ENCODE data around the gene OR8K1. TPM values are rescaled to one million over a fixed set of nuclear protein-coding genes. Genes with fewer than 3 reads are reported as not detected.
A peak's percentile ranks its signal among the peaks of the same experiment; 100 is the strongest.

The OR8K1 gene
- polyA plus RNA-seq, 1 of the 3 experiments (the other 2 are of a cell fraction), result not detected

GRCh38 chr11:56314844-56315243, 31.0 kb upstream of the OR8K1 start, which contains the start of gene OR8K3:
OR8K3 (plus strand) TSS chr11:56315144; CDS start chr11:56318307, 3,163 bp downstream.
- no peaks in the 10 kb centered on the region for H3K4me1 ChIP-seq (ENCODE audit: control insufficient read depth in 1 of 2, insufficient read depth in 2 of 2, low read depth in 1 of 2, low read length in 1 of 2)
- no peak for TF ChIP-seq CTCF (IDR thresholded peaks at IDR 0.05)
- no peak for TF ChIP-seq MXI1 (IDR thresholded peaks at IDR 0.05; ENCODE audit: low read depth, low read length)
- TF ChIP-seq USF1 (IDR thresholded peaks at IDR 0.05; ENCODE audit: borderline replicate concordance, low read depth), result no peak
- TF ChIP-seq PBX3 (IDR thresholded peaks at IDR 0.05), result no peak
- no peak for TF ChIP-seq CHD2 (IDR thresholded peaks at IDR 0.05; ENCODE audit: low read length, partially characterized antibody)
- TF ChIP-seq POLR2AphosphoS5 (IDR thresholded peaks at IDR 0.05; ENCODE audit: low read depth, low read length), result no peak
- no peak for TF ChIP-seq ZBTB33 (IDR thresholded peaks at IDR 0.05; ENCODE audit: borderline replicate concordance, low read depth)
- TF ChIP-seq ELF1 (IDR thresholded peaks at IDR 0.05), result no peak
- no peak within 1 kb of the TSS for H3K27ac ChIP-seq (ENCODE audit: low read depth in 2 of 2, low read length in 1 of 2)
- no peaks in the 10 kb centered on the region for H3K27me3 ChIP-seq (ENCODE audit: insufficient read depth)
- no peaks in the 10 kb centered on the region for H4K20me1 ChIP-seq (ENCODE audit: insufficient read depth)
- H3K9ac ChIP-seq, result no peak within 1 kb of the TSS
- no peaks in the 10 kb centered on the region for H3K9me2 ChIP-seq
- no peaks in the 10 kb centered on the region for H3K9me3 ChIP-seq
- ChIA-PET POLR2A (no interaction called here), CTCF (no interaction called here)
- no peak for DNase-seq
- H3K36me3 ChIP-seq (replicated peaks in 1 of 2; ENCODE audit: control insufficient read depth in 1 of 2, insufficient read depth in 2 of 2, low read length in 1 of 2), result no peaks in the 10 kb centered on the region
- H3K4me2 ChIP-seq, result no peak within 1 kb of the TSS
- H3K79me2 ChIP-seq (ENCODE audit: insufficient read depth), result no peaks in the 10 kb centered on the region
- H3K4me3 ChIP-seq (ENCODE audit: low read depth in 2 of 2, low read length in 1 of 2), result no peak within 1 kb of the TSS
- H2AFZ ChIP-seq (ENCODE audit: low read depth), result no peak within 1 kb of the TSS
- no peaks in the 10 kb centered on the region for H3F3A ChIP-seq (replicated peaks; ENCODE audit: insufficient read depth)

- H3F3A ChIP-seq (replicated peaks; ENCODE audit: insufficient read depth), result no peaks in the 10 kb centered on the region
- H2AFZ ChIP-seq (ENCODE audit: low read depth), result peak overlapping the region; percentile 78
- no peaks in the 10 kb centered on the region for H3K9me3 ChIP-seq
- ChIA-PET CTCF (no interaction called here), POLR2A (no interaction called here)
- TF ChIP-seq GABPA (IDR thresholded peaks at IDR 0.05; ENCODE audit: low read depth), result peak; percentile 56
- TF ChIP-seq GATA2 (CRISPR knock-in tag; IDR thresholded peaks at IDR 0.05), result no peak
- no peaks in the 10 kb centered on the region for H3K36me3 ChIP-seq (replicated peaks in 1 of 2; ENCODE audit: control insufficient read depth in 1 of 2, insufficient read depth in 2 of 2, low read length in 1 of 2)
- H3K9me2 ChIP-seq, result no peaks in the 10 kb centered on the region
- H4K20me1 ChIP-seq (ENCODE audit: insufficient read depth), result no peaks in the 10 kb centered on the region
- H3K4me3 ChIP-seq (ENCODE audit: low read depth in 2 of 2, low read length in 1 of 2), result peak overlapping the region; percentile 37 to 52
- 14% methylated on average over 7 of the region's 34 CpGs for WGBS (ENCODE audit: low lambda C conversion rate)
- H3K79me2 ChIP-seq (ENCODE audit: insufficient read depth), result no peaks in the 10 kb centered on the region
- H3K9ac ChIP-seq, result no peak overlapping the region
- DNase-seq, result peak; percentile 45
- H3K27ac ChIP-seq (ENCODE audit: low read depth in 2 of 2, low read length in 1 of 2), result no peak overlapping the region
- H3K27me3 ChIP-seq (ENCODE audit: insufficient read depth), result no peaks in the 10 kb centered on the region
- H3K4me1 ChIP-seq (ENCODE audit: control insufficient read depth in 1 of 2, insufficient read depth in 2 of 2, low read depth in 1 of 2, low read length in 1 of 2), result no peaks in the 10 kb centered on the region
- peak overlapping the region; percentile 75 for H3K4me2 ChIP-seq
These were observed 13.9 kb upstream of the OR8K1 start for GRCh38 chr11:56331861-56332491.

Measured in SK-N-SH (cell line).